SU-DHL-6 (cell line): ENCODE data around the gene RASAL1.

Experiments used
- EZH2phosphoT487 ChIP-seq: fragments of 200-600 bp; sonication (generic), shearing (Covaris generic); conservative IDR thresholded peaks from 2 replicates; pipeline ENCODE4 v1.6.1; 2018; ENCODE audit warnings: mild to moderate bottlenecking, antibody characterized with exemption, low read length, moderate library complexity, mixed read lengths
- TF ChIP-seq, protein P1 (sequence below): fragments of 200-600 bp; sonication (generic); IDR thresholded peaks from one replicate; pipeline ENCODE4 v1.5.1; 2017; ENCODE audit warnings: antibody characterized with exemption, mild to moderate bottlenecking, low read length, moderate library complexity; ENCODE audit not compliant: insufficient read depth, poor library complexity, severe bottlenecking

DNA sequence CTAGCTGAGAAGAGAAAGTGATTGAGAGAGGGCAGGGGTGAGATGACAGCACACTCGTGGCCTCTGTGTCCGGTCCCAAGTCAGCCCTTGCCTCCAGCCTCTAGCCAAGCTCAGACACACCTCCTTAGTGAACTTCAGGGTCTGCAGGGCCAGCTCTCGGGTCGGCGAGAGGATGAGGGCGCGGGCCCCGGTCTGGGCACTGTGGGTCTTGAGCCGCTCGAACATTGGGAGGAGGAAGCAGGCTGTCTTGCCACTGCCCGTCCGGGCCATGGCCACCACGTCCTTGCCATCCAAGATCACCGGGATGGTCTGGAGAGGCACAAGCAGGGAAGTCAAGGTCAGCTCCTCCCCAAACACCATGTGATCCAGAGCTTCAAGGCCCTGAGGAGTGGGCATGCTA, 43.5 kb upstream of the RASAL1 start:
- TF ChIP-seq, protein P1, sequence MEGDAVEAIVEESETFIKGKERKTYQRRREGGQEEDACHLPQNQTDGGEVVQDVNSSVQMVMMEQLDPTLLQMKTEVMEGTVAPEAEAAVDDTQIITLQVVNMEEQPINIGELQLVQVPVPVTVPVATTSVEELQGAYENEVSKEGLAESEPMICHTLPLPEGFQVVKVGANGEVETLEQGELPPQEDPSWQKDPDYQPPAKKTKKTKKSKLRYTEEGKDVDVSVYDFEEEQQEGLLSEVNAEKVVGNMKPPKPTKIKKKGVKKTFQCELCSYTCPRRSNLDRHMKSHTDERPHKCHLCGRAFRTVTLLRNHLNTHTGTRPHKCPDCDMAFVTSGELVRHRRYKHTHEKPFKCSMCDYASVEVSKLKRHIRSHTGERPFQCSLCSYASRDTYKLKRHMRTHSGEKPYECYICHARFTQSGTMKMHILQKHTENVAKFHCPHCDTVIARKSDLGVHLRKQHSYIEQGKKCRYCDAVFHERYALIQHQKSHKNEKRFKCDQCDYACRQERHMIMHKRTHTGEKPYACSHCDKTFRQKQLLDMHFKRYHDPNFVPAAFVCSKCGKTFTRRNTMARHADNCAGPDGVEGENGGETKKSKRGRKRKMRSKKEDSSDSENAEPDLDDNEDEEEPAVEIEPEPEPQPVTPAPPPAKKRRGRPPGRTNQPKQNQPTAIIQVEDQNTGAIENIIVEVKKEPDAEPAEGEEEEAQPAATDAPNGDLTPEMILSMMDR: no peak
- TF ChIP-seq EZH2phosphoT487: no peak
